ENCODE results near the gene IL17F.

GRCh38 chr6:52245425-52245824 lies 1.1 kb upstream of the IL17F start:
- TF ChIP-seq, protein P1, sequence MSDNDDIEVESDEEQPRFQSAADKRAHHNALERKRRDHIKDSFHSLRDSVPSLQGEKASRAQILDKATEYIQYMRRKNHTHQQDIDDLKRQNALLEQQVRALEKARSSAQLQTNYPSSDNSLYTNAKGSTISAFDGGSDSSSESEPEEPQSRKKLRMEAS (IDR thresholded peaks at IDR 0.05; ENCODE audit: low read depth, low read length), result no peak
- TF ChIP-seq CTCF (IDR thresholded peaks at IDR 0.05; ENCODE audit: low read depth, low read length) (no peak), POLR2A (IDR thresholded peaks at IDR 0.05; ENCODE audit: extremely low read depth, insufficient read length) (no peak)
